GM10266 (cell line): ENCODE results near the gene HMGCLL1.

ENCODE experiments used
- DNase-seq: peaks from one replicate; pipeline ENCODE4 v3.0.0; 2012; ENCODE audit errors: extremely low spot score
- CTCF ChIP-seq: IDR thresholded peaks from 2 replicates; pipeline ENCODE4 v1.5.1; 2012; ENCODE audit warnings: mild to moderate bottlenecking, low read depth; ENCODE audit not compliant: control insufficient read depth, insufficient read depth; ENCODE audit errors: missing control alignments

Gene HMGCLL1

GRCh38 chr6:55433446-55434130 lies 145.4 kb downstream of the HMGCLL1 start:
- TF ChIP-seq CTCF = no peak
- DNase-seq = no peak

- TF ChIP-seq CTCF = no peak
- DNase-seq = no peak
Measured at GRCh38 chr6:55423933-55424332, 155.1 kb downstream of the HMGCLL1 start.

GRCh38 chr6:55410674-55411073 lies 168.3 kb downstream of the HMGCLL1 start:
- no peak for TF ChIP-seq CTCF
- DNase-seq = no peak

GRCh38 chr6:55405474-55406235 lies 173.3 kb downstream of the HMGCLL1 start:
- TF ChIP-seq CTCF = no peak
- no peak for DNase-seq

- no peak for TF ChIP-seq CTCF
- DNase-seq = no peak
Measured at GRCh38 chr6:55399351-55399750, 179.6 kb downstream of the HMGCLL1 start.

GRCh38 chr6:55397986-55398385 lies 181.0 kb downstream of the HMGCLL1 start:
- no peak for TF ChIP-seq CTCF

GRCh38 chr6:55395871-55396270 lies 183.1 kb downstream of the HMGCLL1 start:
- no peak for TF ChIP-seq CTCF
- DNase-seq = no peak

More at GRCh38 chr6:55397986-55398385, 181.0 kb downstream of the HMGCLL1 start:
- no peak for DNase-seq
